Measurements from ENCODE around the gene RCC2.

GRCh38 chr1:17414022-17414421, 25.5 kb downstream of the RCC2 start:
- no peak for TF ChIP-seq EZH2 (IDR thresholded peaks at IDR 0.05; ENCODE audit: borderline replicate concordance, low read length)
- TF ChIP-seq, protein P1, sequence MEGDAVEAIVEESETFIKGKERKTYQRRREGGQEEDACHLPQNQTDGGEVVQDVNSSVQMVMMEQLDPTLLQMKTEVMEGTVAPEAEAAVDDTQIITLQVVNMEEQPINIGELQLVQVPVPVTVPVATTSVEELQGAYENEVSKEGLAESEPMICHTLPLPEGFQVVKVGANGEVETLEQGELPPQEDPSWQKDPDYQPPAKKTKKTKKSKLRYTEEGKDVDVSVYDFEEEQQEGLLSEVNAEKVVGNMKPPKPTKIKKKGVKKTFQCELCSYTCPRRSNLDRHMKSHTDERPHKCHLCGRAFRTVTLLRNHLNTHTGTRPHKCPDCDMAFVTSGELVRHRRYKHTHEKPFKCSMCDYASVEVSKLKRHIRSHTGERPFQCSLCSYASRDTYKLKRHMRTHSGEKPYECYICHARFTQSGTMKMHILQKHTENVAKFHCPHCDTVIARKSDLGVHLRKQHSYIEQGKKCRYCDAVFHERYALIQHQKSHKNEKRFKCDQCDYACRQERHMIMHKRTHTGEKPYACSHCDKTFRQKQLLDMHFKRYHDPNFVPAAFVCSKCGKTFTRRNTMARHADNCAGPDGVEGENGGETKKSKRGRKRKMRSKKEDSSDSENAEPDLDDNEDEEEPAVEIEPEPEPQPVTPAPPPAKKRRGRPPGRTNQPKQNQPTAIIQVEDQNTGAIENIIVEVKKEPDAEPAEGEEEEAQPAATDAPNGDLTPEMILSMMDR (IDR thresholded peaks at IDR 0.05; ENCODE audit: low read length), result no peak

All from OCI-LY1 (cell line).